GM21528 (cell line): ENCODE data around the gene NCAM2.

ENCODE experiments used
- ATAC-seq: cut with Tn5 transposase; IDR thresholded peaks from one replicate; pipeline ENCODE4 v1.9.1; 2021; ENCODE audit warnings: mild to moderate bottlenecking, moderate library complexity; ENCODE audit not compliant: unreplicated experiment, low FRiP score

NCAM2 gene

DNA sequence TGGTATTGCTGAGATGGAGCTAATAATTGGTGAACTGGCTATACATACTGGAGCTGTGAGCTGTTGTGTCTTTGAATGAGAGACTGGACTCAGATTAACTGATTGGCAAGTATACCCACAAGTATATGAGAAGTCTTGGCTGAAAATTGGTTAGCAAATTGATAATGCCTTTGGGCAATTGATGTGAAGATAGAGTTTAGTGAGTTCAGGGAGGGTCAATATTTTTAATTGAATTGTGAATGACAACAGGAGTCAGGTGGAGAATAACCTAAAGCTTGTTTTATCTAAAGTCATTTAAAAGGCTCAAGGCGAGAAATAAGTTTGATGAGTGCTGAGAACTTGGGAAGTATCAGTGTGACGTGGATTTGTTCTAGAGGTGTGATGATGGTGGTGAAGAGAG, 27.5 kb downstream of the NCAM2 start:
- ATAC-seq, result no peak

DNA sequence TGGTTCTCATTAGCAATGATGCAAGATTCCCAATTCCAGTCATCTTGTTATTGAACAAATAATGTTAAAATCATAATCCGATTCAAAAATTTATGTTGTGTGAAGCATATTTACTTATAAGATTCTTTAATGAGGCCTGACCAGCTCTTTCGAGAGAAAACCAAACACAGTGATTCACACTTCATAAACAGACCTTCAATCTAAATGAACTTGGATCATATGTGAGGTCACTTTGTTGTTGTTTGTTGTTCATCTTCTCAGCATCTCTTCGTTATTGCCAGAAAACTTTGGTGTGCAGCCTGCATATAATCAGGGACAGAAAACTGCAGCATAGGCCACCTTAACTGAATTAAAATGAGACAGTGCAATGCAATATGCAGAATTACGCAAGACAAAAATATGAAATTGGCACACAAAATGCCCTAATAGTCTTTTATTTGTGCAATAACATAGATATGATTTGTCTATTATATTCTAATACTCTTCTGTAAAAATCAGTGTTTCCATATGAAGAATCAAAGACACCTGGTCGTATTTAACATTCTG, 30.1 kb downstream of the NCAM2 start:
- no peak for ATAC-seq

DNA sequence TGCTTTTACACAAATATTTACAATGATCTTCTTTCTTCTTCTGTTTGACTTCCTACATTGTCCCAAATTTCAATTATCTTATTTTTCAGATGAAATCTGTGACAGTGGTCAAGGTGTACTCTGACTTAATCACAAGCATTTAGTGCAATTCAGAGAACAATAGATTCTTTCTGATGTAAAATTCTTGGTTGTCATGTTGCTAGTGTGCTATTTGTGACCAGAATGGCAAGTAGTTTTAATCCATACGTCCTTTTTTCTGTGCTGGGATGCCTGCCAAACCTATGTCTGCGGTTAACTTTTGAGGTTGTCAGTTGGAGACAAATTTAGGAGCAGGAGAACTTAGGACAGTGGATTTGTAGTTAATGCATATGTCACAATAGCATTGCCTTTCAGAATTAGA, 31.0 kb downstream of the NCAM2 start:
- ATAC-seq, result no peak

DNA sequence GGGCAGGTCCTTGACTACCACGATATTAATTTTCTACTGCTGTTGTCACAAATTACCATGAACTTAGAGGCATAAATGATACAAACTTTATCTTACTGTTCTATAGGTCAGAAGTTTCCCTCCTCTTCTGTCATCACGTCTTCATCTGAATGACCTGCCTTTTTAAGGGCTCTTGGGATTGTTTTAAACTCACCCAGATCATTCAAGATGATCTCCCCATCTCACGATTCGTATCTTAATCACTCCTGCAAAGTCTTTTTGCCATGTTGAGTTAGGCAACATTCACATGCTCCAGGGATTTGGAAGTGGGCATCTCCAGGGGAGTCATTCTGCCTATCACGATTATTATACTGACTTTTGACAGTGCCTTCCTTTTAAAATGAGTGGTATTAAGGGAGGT, 32.1 kb downstream of the NCAM2 start:
- no peak for ATAC-seq

DNA sequence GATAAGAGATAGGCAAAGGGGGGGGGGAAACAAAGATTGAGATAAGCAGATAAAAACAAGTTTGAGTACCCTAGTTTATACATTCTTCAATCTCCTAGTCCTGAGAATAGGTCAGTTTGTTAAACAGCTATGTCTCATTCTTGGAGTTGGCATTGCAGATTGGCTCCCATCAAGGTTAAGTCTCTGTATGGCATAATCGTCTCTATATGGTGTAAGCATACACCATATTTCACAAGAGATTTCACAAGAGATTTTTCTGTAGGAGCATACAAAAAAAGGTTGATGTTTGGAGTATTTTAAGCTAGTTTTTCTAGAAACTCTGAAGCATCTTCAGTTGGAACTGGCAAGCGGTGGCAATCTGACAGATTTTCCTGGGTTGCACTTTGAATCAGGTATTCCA, 35.8 kb downstream of the NCAM2 start:
- no peak for ATAC-seq

DNA sequence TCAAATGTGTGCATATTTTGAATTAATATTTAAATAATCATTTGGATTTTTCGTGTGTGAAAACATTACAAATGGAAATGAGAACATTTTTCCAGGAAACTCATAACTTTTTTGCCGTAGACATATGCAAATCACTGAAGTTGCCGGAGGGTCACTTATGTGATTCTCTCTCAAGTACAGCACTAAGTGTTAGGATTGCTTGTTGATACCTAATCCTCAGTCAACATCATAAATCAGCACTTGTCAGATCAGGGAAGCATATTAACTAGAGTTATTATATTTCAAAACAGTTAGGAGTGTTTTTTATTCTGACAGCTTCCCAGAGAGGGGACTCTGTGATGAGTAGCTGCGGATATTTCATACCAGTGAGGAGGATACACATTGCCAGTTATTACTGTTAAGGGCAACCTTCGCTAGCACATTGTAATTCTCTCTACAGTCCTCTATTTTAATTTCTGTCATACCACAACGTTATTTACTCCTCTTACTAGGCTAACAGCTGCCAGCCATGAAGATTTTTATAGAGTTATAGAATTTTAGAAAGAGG, 41.5 kb downstream of the NCAM2 start:
- ATAC-seq, result no peak

DNA sequence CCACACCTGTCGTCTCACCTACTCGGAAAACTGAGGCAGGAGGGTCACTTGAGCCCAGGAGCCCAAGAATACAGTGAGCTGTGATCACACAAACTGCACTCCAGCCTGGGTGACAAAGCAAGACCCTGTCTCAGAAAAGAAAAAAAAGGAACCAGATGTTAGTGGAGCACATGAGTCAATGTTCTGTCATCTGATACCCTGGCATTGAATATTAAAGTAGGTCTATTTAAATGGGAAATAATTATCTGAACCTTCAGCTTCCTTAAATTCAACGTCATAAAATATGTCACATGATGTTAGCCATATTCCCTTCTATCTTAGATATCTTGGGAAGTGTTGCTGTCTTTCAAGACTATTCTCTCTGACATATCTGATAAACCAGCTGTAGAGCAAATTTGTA, 47.3 kb downstream of the NCAM2 start:
- no peak for ATAC-seq

DNA sequence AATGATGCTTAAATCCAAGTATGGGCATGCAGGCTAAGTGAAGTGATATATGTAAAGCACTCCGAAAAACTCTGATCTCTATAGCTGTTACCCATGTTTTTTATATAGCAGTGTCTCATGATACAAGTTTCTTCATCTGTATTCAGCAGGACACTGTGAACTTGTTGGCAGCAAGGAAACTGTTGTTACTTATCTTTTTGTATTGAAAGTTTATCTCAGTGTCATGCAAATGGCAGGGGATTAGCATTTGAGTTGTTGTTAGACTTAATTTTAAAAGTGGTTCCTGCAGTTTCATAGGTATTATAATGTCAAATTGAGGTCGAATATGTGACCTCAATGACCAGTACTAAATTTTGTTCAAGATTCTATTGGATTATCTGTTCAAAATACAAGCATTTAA, 47.9 kb downstream of the NCAM2 start:
- no peak for ATAC-seq

DNA sequence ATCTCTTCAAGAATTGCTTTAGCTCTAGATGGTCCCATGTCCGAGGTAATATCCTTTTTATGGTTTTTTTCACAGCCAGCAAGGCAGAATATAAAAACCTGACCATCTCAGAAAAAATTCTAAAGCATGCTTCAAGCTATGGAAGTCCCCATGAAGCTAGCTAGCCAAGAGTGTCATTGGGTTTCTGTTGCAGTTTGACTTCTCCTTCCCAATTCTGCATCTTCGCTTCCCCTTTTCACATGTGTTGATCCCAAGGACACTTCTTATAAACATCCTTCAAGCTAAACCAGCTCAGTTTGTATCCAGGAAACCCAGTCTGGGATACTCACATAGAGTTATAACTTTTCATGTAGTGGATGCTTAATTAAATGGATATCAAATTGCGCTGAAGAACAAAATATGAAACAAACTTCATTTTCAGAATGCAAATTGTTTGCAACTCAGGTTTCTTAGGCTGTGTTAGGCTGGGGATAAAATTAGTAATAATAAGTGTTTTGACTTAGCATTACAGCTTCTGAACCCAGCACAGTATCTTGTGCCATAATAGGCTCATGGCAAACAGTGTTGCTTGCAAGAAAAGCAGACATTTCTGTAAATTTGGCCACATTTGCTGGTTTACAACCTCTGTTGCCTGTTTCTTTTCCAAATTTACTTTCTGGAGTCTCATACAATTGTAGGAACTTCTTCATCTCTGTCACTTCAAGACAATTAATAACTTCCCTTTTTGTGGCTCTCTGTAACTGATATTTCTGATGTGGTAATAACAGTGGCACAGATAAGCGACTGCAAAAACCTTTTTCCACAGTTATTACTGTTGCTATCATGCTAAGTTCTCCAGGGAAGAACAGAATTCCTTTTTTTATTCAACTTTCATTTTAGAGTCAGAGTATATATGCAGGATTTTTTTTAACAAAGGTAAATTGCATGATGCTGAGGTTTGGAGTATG, 53.2 kb downstream of the NCAM2 start:
- ATAC-seq, result no peak

DNA sequence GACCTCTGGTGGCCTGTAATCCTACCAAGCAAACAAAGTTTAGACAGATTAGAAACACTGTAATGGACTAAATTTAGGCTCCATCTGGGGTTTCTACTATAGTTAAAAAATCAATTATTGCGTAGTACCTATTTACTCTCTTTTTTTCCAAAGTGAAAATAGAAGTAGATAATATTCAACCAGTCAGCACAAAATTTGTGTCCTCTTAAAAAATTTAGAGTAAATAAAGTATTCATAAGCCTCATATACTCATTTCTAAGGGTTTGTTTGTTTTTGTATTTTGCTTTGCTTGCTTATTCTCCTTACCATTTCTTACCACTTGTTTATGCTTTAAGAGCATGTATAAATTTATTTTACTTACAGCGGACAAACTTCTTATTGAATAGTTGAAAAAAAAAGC, 54.5 kb downstream of the NCAM2 start:
- ATAC-seq, result no peak

DNA sequence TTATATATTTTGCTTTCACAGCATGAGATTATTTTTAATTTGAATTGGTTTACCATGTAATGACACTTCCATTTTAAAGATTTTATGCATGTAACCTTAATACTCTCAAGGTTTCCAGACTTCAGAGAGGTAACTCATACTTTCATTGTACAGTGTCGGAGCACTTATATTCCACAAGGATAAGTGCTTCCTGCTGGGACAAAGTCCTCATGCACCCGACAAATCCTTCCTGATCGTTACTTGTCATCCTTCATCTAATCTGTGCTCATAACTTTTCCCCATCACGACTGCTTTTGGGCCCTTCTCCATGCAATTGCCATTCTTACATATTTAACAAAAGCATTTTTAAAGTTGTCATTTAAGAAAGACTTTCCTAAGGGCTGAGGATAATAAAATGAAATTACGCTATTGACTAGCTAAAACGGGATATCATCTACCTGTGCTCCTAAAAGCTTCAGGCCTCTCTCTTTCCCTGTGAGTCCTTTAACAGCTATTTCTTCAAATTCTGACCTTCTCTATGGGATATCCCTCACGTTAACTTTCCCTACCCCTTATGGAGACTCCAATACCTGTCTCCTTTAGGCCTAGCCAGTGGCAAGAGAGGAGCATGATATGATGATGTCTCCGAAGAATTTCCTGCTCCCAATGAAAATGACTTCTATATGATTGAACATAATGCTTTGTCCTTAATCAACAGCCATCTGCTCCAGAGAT, 59.3 kb downstream of the NCAM2 start:
- no peak for ATAC-seq

DNA sequence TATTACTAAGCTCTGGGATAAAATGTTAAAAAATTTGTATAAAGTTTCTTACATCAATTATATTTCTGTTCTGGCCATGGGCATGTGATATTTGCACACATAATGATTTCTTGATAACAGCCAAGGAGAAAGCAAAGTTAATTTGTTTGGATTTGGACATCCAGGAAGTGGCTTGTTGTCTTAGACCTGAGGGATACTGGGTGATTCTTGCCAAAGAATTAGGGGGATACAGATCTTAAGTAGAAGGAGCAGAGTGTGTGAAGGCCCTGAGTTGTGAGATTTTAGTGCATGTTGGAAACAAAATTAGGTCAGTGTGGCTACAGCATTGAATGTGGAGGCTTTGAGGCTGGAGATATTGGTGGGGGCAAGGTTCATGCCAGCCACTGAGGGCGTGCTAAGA, 65.6 kb downstream of the NCAM2 start:
- no peak for ATAC-seq

DNA sequence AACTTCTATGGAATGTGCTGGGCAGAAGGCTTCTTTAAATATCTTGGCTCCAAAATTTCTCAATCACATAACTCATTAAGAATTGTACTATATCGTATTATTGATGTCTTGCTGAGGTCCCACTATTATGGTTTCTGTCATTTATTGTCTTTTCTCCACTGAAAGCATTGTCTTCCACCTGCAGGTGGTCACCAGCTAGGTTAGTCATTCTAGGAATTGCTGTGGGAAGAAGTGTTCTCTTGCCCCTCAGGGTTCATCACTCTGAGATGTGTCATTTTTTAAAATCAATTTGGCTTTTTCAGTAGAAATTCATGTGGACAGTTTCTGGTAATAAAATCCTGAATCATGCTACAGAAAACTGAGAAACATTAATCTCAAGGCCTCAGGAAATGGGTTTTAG, 66.1 kb downstream of the NCAM2 start:
- no peak for ATAC-seq

DNA sequence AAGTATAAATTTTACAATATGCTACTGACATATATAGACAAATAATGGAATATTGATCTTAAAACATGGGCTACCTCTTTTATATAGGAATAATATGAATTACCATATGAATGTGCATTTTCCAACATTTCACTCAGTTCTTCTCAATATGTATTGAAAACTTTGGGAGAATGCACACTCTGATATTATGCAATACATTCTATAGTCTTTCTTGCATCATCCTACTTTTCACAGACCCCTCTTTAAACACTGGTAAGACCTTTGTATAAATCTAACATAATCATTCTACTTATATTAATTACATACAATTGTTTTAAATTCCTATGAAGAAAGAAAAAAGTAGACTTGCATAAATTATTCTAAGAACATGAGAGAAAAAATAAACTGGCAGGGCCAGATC, 69.2 kb downstream of the NCAM2 start:
- ATAC-seq, result no peak

DNA sequence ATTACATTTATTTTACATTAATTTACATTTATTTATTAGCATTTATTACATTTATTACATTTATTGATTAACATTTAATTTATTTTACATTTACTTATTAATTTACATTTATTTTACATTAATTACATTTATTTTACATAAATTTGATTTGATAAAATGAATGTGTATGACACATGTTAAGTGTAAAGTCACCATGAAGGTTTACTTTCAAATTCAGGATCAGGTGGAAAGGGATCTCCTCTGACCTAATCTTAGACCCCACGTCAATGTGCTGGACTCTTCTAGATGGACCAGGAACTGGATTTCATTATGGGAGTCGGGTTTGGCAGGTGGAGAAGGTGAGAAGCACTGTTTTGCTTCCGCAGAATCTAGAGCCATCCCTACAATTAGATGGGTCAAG, 76.1 kb downstream of the NCAM2 start:
- ATAC-seq, result no peak

DNA sequence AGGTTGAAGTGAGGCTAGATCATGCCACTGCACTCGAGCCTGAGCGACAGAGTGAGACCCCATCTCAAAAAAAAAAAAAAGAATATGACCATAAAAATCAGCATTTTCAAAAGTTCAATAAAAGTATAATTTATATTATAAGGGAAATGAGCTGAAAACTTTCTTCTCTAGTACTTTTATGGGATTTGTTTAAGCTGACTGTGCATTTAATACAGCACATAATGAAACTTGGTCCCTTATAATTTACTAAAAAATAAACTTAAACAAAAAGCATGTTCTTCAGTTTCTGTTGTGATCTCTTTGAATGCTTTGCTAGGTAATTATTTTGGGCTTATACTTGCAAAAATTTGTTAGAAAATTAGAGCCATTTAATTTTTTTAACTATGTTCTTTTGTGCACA, 77.8 kb downstream of the NCAM2 start:
- no peak for ATAC-seq

DNA sequence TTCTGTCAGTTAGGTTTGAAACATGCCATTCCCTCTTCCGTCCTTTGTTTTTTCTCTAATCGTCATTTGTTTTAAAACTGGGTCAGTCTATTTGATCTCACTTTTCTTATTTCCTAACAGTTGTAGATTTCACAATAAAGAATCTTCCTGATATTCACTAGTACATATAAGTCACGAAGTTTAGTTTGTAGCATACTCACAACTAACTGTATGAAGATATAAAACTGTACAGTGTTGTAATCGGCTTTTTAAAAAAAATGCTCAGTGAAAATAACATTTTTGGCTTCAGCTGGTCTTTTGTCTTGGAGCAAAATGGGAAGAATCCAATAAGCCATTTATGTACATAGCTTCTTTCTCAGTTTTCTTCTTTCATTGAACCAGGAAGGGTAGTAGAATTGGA, 78.3 kb downstream of the NCAM2 start:
- no peak for ATAC-seq

DNA sequence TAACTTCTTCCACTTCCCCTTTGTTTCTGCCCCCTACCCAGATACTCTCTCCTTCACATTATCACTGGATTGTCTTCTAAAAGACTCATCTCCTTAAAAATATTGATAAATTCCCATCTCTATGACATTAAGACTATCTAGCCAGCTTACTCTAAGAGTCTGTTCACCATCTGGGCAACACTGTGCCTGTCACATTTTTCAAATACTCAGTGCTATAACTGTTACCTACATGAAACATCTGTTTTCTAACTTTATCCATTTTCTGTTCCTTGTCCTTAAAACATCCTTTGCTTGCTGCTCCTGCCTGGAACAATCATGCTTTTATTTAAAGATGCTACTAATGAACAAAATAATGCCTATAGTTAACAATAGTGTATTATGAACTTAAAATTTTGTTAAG, 81.4 kb downstream of the NCAM2 start:
- ATAC-seq, result no peak

DNA sequence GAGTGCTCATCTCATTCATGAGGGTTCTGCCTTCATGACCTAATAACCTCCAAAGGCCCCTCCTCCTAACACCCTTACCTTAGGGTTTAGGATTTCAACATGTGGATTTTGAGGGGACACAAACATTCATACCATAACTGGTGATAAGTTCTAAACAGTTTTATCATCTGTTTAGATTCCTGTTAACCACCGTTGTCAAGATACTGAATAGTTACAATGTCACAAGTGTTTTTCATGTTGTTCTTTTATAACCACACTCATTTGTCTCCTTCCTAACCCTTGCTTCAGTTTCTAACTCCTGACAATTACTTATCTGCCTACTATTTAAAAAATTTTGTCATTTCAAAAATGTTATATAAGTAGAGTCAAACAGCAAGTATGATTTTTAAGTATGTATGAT, 86.0 kb downstream of the NCAM2 start:
- ATAC-seq, result no peak

DNA sequence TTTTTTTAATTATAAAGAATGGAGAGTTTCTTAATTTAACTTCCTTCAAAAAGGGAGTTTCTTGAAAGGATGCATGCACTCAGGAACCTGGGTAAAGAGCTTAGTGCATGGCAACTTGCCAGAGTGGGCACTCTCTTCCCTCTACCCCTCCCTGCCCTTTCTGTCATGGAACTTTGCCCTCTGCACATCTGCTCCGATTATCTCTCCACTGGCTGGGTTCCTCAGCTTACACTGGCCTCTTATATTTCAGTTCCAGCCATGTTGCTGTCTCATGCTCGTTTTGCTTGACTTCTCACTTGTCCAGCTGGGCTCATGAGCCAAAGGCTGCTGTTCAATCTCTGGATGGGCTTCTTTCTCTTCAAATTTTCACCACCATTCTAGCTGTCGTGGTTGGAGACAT, 87.0 kb downstream of the NCAM2 start:
- no peak for ATAC-seq

DNA sequence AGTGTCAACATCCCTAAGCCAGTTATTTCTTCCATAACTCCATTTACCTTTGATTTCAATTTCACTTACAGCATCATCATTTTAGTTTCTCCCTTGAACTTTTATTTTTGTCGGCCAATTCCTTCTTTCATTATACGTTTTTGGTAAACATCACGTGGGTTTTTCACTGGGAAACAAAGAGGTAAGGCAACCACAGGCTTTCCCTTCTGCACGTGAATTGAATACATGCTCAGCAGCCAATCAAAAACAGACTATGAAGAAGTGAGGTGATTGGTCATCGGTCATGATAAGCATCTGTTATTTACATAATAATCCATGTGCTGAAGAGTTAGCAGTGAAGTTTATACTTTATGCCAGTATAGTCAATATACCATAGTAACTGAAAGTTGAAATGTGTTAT, 98.7 kb downstream of the NCAM2 start:
- ATAC-seq, result no peak
